CD4-positive, alpha-beta T cell treated with Interleukin-1 beta for 1 hour (primary cell): Measurements from ENCODE around the gene RCN2.
A peak's percentile ranks its signal among the peaks of the same experiment; 100 is the strongest.
"Not testable (repeated sequence)": the region's sequence is repeated elsewhere in the genome, so short reads cannot be mapped to it uniquely, and the experiment has no call there.

Experiments
- DNase-seq, 2 donors: peaks; one replicate each; pipeline ENCODE4 v3.0.0-alpha.2; 2020 to 2022

RCN2 gene

DNA sequence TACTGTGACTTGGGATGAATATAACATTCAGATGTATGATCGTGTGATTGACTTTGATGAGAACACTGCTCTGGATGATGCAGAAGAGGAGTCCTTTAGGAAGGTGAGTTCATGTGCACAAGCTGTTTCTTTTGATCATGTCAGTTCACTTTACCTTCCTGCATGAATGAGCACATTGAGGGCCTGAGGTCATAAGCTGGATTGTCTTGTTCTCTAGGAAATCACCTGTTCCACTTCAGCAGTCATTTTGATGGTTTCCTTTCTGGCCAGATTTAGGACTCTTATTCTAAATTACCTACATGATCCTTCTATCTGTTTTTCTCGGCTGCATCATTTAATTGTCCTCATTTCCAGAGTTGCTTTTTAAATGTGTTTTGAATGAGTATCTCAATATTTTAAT lies 4.1 kb downstream of the RCN2 start:
- DNase-seq, result peak in 1 of 2 donors; percentile 7

DNA sequence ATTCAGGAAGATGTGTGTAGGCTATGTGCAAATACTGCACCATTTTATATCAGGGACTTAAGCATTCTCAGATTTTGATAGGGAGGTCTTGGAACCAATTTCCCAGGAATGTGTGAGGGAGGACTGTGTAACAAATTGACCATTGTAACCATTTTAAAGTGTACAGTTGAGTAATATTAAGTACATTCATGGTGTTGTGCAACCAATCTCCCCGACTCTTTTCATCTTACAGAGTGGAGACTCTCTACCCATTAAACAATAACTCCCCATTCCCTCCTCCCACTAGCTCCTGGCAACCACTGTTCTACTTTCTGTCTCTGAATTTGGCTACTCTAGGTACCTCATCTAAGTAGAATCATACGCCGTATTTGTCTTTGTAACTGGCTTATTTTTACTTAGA lies 5.1 kb downstream of the RCN2 start:
- DNase-seq, result no peak

DNA sequence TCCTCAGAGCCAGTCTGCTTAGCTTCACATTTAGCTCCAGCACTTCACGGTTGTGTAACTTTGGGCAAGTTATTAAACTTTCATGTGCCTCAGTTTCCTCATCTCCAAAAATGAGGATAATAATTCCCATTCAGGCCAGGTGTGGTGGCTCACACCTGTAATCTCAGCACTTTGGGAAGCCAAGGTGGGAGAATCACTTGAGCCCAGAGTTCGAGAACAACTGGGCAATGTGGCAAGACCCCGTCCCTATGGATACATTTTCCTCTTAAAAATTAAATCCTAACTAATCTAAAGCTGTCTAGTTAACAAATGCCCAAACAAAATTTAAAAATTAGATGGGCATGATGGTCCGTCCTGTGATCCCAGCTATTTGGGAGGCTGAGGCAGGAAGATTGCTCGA lies 7.2 kb downstream of the RCN2 start:
- DNase-seq, result no peak

DNA sequence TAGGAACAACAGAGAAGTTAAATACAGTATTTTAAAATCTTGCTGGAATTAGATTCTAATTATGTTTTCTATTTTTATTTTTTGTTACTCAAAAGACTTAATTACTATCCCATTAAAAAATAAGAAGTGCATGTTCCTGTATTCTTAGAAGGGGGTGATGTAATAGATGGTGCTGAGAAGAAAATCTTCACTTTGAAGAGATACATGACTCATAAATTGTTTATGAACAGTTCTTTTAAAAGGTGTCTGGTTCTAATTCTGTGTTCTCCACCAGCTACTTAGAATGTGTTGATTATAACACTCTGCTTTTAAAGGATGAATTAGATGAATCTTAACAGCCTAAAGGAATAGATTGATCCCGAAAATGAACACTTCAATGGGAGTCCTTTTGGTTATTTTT lies 8.2 kb downstream of the RCN2 start:
- DNase-seq, result no peak

DNA sequence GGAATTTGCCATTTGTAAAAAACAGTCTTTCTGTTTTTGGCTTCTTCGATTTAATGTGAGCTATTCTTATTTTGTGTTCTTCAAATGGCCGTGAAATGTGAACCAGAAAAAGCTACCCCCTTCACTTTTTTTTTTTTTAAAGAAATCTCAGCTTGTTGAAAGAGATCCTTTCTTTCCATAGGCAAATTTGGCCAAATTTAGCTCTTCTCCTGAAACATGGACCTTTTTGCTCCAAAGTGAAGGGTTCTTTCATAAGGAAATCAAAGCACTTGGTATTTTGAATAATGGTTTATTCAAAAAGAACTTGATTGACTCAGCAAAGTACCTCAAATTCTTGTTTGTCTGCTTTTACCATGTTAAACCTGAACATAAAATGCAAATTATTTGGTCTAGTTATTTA lies 10.1 kb downstream of the RCN2 start:
- DNase-seq, result no peak

DNA sequence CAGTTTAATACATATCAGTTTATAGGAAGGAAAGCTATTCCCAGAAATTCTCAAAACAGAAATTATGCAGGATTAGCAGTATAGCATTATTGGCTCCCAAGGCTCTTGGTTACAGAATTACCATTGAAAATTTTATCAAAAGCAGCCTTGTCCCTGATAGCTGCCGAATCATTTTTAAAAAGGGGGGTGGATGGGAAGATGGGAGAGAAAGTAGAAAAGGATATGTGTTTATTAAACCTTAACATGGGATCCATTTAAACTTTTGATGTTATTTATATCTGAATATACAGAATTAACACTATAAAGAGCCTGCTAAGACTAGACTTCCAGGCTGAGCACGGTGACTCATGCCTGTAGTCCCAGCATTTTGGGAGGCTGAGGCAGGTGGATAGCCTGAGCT lies 10.8 kb downstream of the RCN2 start:
- DNase-seq, result no peak

DNA sequence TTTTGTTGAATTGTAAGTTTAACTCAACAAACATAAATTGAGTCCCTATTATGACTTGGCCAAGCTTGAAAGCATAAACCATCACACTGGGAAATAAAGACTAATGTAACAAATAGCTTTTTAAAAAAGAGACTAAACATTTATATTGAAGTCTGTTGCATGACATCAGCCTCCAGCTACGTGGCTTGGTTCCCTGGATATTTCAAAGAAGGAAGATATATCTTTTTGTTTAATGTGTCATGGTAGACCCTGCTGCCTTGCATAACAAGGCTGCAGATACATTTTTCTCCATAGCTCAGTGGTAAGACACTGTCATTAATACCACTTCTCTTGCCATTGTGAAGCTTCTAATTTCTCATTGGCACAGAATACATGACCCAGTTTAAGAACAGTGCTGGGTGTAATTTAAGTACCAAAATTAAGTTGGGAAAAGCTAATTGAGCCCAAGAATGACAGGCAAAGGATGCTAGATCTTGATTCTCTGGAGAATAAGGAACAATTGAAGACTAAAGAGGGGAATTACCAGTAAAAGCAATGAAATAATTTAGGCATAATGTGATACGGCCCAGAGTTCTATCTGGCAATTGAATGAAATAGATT lies 14.0 kb downstream of the RCN2 start:
- DNase-seq, result no peak

DNA sequence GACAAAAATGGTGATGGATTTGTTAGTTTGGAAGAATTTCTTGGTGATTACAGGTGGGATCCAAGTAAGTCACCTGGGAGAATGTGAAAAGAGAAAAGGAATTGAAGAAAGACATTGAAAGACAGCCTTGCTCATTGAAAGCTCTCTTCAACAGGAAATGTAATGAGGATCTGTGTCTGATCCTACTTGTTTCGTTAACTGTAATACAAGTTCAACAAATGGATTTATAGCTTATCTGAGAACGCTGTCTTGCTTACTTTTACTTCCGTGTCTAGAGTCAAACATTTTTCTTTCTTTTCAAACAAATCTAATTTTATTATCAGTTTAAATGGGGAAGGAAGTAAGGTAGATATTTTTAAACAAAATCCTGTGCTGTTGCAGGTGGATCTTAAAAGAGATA lies 15.9 kb downstream of the RCN2 start:
- no peak for DNase-seq

DNA sequence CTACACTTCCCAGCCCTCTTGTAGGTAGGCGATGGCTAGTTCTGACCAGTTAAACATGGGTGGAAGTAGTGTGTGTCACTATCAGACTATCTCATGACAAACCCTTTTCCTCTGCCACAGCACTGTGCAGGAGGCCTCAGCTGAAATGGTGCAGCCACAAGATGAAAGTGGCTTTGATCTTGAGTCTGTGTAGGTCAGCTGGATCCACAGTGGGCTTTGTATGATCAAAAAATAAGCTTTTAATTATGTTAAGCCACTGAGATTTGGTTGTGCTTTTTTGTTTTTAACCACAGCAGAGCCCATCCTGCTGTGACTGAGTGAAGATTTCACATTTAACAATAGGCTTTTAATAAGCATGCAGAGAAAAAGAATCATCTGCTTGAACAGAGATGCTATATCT lies 19.7 kb downstream of the RCN2 start:
- no peak for DNase-seq

DNA sequence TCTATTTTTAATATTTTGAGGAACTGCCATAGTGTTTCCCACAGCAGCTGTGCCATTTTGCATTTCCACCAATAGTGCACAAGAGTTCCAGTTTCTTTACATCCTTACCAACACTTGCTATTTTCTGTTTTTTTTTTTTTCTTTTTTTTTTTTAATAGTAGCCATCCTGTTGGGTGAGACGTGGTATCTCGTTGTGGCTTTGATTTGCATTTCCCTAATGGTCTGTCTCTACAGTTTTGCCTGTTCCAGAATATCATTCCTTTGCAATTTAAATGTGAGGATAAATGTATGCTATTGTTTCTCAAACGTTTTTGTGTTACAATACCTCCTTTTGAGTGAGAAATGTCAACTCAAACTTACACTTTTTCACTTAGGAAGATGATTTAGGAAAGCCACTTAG lies 22.4 kb downstream of the RCN2 start:
- DNase-seq, result no peak

DNA sequence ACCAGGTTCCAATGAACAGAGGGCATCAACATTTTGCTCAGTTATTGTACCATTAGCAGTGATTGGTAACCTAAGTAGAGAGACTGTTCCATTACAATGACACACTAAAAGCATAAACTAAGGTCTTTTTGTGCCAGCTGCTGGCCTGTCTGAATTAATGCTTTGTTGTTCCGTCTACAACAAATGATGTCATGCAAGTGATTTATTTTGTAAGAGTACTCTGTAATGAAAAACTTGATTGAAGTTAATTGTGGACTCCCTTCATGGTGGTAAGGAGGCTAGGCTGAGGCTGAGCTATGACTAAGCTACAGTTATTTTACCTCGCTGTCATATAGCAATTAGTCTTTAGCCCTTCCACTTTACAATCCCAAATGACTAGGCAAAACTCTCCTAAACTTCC lies 23.2 kb downstream of the RCN2 start:
- DNase-seq, result no peak

DNA sequence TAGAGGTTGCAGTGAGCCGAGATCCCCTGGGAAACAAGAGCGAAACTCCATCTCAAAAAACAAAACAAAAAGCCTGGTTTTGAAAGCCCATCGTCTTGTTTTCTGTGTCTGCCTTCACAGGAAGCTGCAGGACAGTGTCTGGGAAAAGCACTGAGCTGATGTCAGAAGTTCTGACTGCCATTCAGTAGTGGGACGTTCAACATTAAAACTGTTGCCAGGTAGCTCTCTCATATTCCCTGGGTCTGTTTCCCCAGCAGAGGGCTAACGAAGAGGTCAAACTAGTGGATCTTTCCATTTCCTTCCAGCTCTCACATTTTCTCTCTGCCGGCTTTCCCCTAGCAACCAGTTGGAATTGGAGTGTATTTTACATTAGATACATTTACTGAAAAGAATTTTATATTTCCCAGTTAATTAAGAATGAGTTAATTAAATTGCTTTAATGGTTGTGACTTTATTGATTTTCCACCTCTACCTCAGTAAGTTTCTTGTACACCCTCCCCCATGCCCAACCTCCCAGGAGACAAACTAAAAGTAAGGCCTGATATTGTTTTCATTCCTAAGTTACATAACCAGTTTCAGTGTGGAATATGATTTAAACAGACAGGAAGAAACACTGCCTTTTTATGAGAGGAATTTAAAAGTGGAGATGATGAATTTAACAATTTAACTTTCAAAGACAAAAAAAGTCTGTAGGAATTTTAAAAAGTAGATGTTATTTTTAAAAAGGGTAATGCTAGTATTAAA lies 29.9 kb downstream of the RCN2 start:
- no peak for DNase-seq

DNA sequence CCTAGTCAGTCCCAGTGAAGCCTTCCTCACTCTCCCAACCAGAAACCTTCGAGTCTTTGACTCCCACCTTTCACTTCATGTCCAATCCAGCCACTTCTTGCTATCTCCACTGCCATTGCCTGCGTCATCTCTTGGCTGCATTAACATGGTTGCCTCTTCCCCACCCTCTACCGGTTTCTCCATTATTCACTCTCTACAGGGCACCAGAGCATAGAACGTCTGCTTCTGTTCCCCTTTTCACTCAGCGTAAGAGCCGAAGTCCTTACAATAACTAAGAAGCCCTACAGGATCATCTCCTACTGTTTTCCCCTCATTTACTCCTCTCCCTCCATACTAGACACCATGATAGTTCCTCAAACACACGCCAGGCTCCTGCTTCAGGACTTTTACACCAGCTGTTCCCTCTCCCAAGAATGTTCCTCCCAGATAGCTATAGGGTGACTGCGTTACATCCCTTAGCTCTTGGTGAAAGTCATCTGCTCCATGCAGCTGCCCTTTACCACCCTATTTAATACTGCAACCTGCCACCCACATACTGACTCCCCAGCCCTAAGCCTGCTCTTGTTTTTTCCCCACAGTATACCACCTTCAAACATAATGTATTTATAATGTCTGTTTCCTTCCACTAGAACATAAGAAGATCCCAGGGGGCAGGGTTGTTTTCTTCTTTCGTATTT lies 30.9 kb downstream of the RCN2 start:
- DNase-seq, result no peak

DNA sequence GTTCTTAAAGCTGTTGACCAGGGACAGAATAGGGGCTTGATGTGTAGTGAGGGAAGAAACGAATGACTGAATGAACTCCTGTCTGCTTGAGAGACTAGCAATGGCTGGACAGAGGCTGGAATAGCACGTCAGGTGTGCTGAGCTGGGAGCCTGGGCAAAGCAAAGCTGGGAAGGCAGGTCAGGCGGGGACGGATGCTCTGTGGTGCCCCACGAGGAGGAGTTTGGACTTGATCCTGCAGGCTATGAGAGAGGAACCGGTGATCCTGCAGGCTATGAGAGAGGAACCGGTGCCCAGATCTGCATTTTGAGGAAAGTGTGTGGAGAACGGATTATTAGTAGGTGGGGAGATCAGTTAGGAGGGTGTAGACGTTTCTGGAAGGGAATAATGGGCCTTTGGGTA lies 32.0 kb downstream of the RCN2 start:
- no peak for DNase-seq

DNA sequence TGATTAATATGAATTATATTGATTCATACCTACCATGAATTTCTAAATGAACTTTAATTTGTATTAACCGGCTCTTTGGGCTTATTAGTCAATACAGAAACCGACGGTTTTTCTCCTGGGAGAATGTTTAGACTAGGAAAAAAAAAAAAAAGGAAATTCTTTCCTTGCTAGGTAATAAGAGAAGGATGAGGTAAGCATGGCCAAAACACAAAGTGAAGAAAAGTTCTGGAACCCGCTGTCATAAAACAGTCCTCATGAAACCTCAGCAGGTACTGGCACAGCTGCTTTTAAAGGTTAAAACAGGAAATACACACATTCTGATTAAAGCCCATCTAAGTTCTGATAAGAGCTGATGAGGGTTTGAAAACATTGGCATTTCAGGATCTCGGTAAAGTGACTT lies 32.6 kb downstream of the RCN2 start:
- no peak for DNase-seq

DNA sequence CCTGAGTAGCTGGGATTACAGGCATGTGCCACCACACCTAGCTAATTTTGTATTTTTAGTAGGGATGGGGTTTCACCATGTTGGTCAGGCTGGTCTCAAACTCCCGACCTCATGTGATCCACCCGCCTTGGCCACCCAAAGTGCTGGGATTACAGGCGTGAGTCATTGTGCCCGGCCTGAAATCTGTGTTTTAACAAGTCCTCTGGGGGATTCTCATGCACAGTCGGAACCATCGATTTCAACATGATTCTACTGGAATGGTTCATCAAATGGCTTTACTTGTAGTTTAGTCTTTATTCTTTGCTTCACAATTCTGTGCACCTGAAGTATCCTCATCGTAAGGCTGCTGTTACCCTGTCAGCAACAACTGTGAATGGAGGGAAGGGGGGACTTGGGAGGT lies 34.5 kb downstream of the RCN2 start:
- not testable (repeated sequence) for DNase-seq

DNA sequence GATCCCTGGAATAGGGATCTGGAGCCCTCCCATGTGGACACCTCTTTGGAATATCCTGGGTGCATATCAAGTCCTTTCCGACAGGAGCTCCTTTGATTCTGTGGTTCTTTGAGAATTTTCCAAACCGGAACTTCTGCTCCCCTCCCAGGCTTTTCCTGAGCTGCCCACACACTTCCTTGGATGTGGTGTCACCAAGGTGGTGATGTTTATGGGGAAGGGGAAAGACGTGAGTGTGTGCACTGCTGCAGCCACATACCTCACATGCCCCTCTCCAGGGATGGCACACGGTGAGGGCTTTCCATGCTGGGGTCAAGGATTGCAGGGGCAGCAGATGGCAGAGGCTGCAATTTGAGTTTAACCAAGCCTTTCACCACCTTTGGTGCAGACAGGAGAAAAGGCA lies 35.5 kb downstream of the RCN2 start:
- no peak for DNase-seq

DNA sequence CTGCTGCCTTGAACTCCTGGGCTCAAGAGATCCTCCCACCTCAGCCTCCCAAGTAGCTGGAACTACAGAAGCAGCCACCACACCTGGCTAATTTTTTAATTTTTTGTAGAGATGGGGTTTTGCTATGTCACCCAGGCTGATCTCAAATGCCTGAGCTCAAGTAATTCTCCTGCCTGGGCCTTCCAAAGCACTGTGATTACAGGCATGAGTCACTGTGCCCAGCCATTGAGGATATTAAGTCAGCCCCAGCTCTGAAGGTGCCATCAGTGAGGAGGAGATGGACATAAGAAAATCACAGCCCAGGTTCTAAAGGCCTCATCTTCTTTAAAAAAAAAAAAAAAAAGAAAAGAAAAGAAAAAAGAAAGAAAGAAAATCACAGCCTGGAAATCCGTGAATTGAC lies 36.8 kb downstream of the RCN2 start:
- no peak for DNase-seq

DNA sequence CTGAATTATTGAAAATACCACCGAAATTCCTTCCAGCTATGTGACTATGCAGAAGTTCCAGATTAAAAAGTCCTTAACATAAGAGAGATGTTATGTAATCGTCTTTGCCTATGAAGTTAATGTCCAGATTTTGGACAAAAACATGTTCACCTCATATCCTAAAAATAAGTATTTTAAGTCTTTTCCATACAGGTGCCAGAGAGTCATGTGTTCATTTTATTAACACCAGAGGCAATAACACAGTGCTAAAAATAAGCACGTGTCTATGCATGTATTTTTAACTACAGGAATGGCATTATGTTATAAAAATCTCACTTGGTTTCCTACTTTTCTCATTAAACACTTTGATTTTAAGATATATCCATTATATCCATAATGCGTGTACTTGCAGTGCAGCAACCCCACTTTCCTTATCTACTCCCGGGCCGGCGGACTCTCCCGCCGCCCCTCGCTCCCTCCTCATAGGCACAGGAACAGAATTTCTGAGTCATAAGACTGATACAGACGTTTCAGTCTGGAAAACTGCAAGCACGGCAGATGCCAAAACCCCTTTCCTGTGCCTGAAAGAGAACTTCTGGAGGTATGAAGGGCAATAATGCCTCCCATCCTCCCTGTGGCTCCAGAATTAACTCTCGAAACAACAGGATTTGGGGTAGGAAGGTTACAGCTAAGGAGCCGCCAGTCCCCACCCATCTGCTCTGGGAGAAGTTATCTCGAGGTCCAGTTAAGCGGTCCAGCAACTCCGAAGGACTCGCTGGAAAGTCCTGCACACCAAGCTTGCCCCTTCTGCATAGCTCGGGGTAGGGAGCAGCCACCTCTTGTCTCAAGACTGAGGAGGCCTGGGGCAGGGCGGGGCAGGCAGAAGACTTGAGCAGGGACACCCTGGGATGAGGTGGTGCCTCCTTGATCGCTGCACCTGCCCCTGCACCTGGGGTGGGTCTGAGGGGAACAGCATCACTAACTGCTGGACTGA lies 41.1 kb downstream of the RCN2 start:
- DNase-seq, result no peak

DNA sequence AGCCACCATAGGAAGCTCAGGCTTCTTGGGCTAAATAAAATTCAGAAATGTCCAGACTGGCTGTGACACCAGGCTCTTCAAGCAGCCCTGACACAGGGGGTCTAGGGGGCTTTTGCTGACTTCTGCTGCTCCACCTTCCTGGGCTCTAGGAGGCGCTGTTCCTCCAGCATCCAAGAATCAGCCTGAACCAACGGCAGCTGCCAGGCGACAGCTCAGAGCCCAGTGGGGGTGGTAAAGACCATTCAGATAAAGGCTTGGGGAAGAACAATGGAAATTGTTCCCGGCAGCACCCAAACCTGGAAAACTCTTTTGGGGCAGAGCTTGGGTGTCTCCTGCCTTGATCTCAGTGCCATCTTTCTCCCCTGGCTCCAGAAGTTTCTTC lies 41.8 kb downstream of the RCN2 start:
- peak; percentile 66 to 71 for DNase-seq

DNA sequence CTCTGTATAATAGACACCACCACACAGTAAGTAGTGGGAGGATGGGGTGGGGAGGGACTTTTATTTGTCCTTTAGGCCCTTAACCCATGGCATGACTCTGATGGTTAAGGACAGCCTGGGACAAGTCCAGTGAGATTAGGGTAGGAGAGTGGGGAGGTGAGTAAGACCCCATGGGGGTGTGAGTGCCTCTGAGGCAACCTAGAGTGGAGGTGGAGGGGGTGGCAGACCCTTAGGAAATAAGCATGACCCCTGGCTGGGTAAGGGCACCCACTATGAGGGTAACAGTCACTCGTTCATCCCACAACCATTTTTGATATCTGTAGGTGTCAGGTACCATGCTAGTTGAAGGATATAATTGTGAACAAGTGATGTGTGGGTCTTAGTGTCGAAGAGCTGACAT lies 42.4 kb downstream of the RCN2 start:
- DNase-seq, result no peak

DNA sequence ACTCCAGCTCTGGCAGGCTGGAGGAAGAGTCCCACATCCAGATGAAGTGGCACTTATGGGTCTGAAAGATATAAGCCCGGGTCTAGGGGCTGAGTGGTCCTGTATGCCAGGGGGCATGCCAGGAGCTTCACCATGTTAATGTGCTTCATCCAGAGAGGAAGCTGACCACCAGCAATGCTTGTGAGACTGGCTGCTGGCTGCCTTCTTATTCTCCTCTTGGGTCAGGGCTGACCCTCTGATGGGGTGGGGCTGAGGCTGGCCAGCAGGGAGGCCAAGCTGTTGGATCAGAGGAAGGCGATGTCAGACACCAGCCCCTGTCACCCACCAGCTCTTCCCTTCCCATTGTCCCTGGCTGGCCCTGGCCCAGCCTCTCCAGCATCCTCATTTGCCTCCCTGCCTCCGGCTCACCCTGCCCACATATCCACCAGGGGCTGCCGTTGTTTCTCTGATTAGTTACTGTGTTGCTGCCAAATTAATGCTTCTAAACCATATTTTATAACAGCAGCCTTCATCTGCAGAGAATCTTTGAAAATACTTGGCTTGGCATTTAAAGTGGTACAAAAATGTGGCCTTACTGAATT lies 43.0 kb downstream of the RCN2 start:
- no peak for DNase-seq

DNA sequence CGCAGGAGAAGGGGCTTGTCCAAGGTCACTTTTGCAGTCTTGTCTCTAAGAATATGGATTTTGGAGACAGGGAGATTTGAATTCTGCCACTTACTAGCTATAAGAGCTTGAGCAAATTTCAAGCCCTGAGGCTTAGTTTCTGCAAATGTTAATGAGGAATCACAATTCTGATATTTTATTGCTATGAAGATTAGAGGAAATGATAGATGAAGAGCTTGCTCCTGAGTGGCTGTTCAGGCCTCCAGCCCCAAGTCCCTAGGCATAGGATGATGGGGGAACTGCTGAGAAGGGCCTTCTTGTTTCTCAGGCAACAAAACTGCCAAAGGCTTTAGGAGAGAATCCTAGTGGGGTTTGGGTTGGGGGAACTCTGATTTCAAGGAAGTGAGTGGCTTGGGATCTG lies 44.6 kb downstream of the RCN2 start:
- DNase-seq, result no peak
